GM18520 (cell line): ENCODE results near the gene DPEP3.

Source experiments
- ATAC-seq: cut with Tn5 transposase; IDR thresholded peaks from one replicate; pipeline ENCODE4 v1.9.1; 2021; ENCODE audit not compliant: unreplicated experiment

DPEP3 gene

DNA sequence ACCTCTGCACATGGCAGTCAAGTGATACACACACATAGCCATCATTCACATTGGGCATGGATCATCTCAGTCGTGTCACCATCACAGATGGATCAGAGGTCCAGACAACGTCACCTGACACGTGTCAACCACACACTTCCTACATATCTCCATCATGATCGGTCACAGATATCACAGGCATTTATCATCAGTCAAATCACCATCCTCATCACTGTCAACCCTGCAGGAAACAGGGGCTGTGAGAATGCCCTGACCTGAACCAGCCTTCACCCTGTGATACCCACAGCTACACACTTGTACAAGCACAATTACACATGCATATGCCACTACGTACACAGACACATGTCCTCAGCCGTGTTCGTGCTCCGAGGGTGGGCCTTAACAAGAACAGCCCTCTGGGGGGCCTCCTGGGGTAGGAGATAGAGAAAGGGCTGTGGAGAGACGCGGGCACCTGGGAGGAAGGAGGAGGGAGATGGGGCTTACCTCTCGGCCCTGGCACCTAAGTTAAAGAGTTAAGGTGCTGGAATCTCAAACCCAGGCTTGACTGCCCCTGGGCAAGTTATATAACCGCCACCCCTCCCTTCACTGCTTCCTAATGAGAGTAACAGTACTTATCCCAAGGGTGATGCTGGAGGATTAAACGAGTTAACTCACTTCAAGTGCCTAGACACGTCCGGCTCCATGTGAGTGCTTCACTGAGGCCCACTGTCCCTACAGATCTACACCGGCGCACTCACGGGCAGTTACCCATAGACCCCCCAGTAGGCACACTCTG, 12.9 kb downstream of the DPEP3 start:
- no peak for ATAC-seq

DNA sequence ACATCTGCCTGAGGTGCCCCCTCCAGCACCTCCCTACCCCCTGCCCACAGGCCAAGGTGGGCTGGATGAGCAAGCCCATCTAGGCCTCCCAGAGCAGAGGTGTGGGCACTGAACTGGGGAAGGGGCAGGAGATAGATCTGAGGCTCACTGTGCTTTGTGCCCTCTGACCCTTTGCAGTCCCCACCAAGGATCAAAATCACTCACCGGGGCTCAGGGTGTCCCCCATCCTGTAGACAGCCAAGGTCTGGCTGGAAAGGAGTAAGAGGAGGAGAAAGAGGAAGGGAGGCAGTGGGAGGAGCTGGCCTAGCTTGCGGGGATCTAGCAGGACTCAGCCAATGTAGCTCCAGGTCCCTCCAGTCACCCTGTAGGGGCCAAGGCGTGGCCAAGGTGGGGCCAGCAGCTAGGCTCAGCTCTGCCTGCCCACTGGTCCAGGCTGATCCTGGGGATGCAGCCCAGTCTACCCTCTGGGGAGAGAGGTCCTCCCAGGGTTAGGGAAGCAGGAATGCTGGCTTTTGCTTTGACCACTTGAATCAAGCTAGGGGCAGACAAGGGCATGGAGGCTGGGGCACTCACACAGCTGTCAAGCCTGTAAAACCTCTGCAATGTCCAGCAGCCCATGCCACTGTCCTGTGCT, 13.6 kb downstream of the DPEP3 start:
- no peak for ATAC-seq

DNA sequence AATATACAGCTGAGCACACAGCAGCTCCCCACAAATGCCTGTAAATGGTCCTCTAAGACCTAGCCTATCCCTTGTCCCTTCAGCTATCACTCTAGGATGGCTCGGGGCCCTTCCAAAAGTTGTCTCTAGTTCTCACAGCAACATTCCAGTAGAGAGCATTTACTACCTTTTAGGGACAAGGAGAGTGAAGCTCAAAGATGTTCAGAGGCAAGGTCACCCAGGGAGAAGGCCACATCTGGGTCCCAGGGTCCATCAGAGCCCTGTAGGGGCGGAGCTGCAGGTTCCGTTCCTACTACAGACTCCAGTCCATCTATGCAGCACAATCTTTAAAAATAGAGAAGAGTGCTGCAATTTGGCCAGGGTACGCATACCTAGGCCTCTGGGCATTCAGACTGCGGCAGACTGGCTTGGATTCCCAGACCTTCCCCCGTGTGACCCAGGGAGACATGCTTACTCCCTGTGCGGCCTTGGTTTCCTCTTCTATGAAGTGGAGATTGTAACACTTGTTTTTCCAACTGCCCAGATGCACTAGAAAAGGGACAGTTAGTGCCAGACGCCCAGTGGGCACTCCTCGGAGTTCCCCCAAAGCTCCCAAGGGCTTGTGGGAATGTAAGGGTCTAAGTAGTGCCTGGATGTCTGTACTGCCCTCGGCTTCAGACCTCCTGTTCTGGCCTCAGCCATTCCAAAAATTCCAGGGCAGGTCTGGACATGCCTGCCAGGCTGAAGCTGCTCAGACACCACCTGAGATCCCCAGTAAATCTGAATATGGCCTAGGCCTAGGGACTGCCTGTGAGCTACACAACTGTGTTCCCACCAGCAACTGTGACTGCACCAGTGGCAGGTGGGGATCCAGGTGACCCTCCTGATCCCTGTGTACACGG, 14.4 kb downstream of the DPEP3 start:
- no peak for ATAC-seq

DNA sequence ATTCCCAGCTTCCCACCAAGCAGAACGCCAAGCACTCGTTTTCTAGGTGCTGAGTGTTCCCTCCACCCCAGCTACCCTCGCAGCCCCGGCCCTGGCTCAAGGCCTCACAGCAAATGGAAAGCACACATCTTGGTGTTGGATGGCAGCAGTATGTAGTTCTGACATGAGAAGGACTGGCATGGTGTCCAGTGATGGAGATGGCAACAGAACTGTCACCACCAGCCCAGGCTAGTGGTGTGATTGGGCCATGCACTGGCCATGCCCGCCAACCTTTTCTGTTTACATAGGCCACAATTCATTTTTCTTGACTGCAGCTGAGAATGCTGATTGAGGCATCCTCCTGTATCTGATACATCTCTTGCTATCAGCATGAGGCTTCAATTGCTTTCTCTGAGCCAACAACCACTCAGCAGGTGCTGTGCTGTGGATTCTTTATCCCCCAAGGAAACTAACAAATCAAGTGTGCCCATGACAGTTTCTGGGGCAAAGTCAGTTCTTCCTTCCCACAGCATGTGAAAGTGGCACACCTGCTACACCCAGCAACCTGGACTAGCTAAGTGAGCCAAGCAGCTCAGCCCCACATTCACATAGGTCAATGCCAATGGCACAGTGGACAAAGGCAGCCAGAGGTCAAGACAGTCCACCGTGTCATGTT, 15.7 kb downstream of the DPEP3 start:
- no peak for ATAC-seq

DNA sequence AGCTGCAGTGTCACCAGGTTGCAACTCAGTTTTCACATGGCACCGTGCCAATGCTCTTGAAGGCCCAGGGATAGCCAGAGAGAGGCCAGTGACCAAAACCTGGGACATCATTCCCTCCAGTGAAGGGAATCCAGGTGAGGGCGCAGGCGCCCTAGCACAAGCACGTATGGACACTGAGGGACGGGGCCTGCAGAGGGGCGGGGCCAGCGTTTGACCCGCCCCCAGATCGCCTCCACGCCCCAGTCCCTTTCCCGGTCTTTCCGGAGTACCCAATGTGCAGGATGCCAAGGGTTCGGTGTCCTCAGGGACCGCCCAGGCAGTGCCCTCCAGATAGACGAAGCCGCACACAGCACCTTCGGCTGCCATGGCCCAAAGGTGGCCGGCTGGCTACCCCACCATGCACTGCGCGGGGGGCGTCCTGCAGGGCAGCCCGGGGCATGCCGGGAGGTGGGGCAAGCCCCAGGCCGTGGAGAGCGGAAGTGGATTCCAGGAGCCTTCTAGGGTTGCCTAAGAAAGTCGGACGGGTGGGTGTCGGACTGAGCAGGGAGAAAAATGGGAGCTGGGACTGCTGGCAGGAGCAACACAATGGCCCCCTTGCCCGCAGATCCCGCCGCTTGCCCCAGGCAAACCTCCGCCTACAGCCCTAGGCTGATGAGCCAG, 16.5 kb downstream of the DPEP3 start:
- no peak for ATAC-seq

DNA sequence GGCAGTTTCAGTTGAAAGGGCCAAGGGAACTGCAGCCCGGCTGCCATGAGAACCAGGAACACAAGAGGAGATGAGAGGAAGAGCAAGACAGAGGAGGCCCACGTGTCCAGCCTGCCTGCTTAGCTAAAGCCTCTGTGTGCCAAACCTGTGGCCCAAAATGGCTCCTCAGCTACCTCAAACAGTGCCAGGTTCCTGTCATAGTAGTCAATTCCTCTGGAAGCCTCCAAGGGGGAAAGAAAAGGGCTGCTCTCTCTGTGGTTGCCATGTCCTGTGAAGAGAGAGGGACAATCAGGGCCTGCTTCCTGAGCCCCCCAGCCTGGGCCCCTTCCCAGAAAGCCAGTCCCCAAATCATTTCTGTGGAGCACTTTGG, 17.0 kb downstream of the DPEP3 start:
- no peak for ATAC-seq

DNA sequence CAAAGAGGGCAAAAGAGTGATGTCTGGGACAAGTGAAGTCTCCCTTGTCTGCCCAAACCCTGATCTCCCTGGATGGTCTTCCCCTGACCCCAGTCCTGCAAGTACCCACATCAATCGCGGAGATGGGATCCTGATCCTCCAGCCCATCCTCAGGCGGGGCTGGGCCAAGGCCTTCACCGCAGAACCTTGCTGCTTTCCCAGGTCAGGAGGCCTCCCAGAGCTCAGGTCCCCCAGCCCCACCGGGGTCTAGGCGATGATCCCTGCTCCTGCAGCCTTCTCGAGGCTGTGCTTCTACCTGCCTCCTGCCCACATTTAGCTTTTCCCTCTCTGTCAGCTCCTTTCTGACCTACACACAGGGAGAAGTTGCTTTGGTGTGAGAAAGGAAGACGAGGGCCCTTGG, 18.2 kb downstream of the DPEP3 start:
- ATAC-seq = no peak

DNA sequence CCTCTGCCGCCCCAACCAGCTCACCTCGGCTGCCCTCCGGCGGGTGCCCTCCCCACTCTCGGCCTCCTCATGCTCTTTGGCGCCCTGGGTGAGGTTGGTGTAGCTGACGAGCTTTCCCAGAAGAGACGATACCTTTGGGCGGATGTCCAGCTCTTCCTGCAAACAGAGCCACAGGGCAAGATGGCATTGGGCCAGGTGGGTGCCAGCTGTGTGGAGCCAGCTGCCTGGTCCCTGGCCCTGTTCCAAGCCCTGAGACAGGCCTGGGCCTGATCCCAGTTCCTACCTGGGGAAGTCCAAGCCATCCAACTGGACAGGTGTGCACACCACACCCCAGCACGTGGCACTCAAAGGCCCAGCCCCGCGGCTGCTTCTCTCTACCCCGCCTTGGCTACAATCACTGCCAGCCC, 18.7 kb downstream of the DPEP3 start:
- no peak for ATAC-seq

DNA sequence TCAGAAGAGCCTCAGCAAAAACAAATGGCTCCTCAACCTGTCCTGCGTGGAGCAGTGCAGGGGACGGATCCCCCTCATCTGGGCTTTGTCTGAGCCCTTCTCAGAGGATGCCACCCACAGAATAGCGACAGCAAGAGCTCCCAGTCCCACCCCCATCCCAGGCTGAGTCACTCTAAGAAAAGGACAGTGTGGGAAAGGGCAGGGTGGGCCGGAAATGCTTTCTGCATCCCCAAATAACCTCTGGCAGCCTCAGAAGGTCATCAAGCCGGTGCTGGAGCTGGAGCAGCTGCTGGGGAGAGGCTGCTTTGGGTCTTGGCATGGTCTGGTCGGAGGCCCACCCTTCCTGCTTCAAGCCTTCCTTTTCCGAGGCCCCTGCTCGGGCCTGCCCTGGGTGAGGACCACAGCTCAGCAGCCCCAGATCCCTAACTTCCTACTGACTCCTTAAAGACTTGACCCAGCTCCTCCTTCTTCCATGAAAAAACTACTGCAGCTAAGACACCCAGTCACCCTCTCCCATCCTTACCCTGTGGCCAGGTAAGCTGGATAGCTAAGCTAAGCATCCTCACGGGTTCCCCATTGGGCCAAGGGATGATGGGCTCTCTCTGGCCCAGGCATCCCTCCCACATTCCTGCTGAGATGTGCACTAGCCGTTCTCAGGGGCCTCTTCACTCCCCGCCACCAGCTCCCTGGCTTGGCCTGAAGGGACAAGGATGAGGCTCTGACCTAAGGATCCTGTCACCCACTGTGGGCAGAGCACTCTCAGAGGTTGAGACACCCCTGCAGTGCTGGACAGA, 20.6 kb downstream of the DPEP3 start:
- no peak for ATAC-seq

DNA sequence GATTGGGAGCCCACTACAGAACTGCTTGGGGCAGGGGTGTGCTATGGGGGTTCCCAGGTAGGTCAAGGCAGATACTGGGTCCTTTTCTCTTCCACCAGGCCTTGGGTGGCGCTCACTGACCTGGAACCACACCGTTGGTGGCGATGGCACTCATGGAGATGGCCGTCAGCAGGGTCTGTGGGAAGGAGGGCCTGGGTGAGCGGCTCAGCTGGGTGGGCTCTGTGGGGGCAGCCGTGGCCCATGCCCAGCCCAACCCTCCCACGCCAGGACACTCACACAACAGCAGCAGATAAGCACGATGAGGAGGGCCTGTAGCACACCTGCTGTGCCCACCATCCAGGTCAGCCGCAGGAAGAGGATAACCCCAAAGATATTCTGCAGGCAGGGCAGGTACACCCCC, 22.7 kb downstream of the DPEP3 start:
- no peak for ATAC-seq

DNA sequence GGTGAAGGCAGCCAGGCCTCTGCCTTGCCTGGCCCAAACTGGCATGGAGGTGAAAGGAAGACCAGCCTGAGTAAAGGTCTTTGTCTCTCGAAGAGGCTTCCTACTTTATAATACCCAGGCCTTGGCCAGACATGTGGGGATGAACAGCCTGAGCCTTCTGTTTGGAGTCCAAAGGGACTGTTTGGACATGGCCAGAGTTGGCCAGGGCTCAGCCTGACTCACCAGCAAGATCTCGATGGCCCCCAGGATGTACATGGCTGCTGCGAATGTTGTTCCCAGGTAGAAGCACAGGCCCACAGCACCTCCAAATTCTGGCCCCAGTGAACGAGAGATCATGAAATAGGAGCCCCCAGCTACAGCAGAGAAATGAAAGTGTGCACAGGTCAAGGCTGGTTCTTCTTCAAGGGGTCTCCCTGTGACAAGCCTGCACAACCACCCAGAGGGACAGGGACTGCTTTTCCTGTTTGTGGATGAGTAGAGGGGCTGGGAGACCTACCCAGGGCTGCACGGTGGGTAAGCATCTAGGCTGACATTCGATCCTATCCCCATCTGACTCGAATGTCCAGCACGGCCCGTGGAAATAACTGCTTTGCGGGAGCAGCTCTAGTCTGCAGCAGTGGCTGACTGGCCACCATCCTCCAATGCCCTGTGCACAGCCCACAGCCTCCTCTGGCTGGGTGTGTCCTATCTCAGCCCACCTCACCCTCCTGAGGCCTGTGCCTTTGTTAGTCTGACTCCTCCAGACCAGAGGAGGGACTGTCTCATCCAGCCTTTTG, 25.7 kb downstream of the DPEP3 start:
- no peak for ATAC-seq

DNA sequence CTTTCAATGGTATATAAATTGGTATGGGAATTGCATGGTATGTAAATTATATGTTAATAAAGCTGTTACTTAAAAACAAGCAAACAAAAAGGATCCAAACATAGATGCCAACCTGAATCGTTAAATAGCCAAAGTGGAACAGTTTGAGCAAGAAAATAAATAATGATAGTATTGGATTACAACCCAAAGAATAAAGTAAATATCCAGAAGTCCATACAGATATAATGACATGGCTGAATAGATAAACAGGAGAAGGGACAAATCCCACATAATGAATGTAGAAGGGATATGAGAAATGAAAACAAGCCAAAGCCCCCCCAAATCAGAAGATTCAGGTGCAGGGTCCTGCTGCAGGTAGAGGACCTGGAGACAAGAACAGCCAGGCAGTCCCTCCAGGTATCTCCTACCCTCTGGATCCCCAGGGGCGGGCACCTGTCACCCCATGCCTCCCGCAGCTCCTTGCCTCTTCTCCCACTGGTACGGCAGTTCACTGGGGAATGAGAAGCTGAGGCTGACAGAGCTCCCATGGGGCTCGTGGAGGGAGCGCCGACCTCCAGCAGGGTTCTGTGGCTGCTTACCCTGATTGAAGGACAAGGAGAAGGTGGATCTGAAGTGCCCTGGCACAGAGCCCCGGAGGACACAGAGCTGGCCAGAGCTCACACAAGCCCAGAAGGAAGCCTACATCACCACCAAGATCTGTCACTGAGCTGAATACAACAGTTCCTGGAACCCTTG, 26.5 kb downstream of the DPEP3 start:
- ATAC-seq = no peak

DNA sequence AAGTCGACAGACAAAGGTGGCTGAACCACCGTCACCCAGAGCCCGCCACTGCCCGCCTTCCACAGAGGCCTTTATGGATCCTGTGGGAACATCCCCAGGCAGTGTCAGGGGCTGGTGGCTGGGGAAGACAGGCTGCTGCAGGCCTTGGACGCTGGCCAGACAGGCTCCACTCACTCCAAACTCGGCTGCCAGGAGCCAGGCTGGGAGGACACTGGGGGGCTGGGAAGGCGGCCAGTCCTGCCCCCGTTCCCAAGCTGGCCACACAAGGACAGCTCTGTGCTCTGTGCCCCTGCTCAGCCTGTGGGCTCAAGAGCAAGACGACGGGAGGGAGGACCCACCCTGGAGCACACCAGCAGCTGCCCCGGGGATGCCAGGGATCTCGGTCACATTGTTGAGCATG, 28.8 kb downstream of the DPEP3 start:
- ATAC-seq = no peak

DNA sequence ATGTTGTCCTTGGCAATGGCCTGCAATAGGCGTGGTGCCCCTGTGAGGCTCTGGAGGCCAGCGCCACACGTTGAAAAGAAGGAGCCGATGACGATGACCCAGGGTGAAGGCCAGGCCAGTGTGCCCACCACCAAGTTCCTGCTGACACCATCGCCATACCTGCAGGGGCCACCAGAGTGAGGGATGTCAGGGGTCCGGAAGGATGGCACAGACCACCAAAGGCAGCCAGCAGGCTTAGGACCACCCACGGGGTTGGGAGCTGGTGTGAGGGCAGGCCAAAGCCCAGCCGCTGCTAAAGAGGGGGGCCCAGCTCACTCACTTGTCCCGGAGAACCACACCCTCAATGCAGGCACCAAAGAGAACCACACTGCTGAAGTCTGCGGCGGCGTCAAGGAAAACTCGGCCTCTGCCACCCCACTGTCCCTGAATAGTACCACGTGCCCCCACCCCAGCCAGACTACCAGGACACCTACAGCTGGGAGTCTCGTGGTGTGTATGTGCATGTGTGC, 29.9 kb downstream of the DPEP3 start:
- ATAC-seq = no peak

DNA sequence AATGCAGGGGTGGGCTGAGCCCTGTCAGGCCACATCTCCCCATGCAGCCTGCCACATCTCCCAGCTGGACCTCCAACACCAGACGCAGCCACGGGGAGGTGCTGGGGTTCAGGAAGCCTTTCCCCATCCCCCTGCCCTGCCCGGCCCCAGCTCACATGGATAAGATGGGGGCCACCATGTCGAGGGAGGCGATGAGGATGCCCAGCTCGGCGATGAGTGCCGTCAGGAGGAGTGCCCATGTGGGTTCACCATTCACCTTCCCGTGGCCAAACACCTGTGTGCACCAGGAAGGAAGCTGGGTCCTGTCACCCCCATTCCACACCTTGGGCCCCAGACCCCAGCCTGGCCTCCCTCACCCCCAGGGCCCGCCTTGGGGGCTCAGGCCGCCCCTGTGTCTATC, 30.7 kb downstream of the DPEP3 start:
- no peak for ATAC-seq

DNA sequence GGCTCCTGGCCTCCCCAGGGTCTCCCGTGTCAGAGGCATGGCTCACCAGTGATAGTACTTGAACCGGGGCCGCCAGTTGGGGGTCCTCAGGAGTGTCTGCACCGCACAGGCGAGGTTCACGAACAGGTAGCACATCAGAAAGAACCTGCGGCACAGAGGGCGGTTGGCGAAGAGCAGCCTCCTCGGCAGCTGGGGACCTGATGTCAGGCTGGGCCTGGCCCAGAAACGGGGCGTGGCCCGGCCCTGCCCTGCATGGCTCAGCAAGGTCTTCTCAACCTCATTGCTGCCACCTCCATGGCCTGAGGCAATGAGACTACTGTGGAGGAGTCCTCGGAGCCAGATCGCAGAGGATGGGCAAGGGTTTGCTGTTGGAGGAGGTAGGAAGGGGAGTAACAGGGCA, 32.3 kb downstream of the DPEP3 start:
- ATAC-seq = no peak

DNA sequence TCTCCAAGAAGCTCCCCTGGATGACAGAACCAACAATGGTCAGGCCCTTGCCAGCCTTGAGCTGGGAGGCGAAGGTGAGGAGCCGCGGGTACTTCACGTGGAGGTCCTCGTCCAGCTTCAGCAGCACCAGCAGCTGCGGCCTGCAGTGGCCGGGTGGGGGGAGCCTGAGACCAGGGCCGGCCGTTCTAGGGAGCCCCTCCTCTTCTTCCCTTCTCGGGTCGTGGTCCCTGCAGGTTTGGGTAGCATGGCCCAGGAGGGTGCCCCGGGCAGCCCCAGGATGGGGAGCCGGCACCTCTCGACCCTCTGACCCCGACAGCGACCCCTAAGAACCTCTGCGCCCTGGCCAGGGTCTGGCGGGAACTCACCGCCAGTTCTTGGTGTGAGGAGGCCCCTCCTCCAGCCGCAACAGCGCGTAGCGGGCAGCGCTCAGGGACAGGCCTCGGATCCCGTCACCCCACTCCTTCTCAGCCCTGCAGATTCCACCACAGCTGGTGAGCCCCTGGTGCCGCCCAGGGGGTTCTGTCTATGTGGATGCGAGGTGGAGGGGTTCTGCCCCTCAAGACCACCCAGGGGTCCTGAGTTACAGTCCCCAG, 33.2 kb downstream of the DPEP3 start:
- no peak for ATAC-seq

DNA sequence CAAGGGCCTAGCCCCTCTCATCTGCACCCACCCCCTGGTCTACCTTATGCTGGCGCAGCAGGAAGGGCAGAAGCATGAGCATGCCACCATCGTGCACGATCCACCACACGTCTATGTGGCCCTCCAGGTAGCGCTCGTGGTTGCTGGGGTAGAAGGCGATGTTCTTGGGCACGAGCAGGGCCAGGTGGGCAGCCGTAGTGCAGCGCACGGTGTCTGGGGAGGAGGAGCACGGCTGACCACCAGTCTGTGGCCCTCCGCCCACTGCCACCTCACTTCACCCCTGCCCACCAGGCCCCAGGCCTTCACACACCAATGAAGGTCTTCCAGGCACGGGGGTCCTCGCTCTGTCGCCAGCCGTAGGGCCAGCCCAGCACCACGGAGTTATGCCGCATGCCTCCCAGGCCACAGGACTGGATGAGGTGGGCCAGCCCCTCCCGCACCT, 34.1 kb downstream of the DPEP3 start:
- no peak for ATAC-seq
